Left lung (tissue), 10 donors: ENCODE measurements around the gene FOXB2. TPM values are rescaled to one million over a fixed set of nuclear protein-coding genes. Genes with fewer than 3 reads are reported as not detected.

ENCODE experiments used
- ATAC-seq: fragments of 200-7000 bp; cut with Tn5 transposase; one replicate; pipeline ENCODE4 v1.9.1; 2020; ENCODE audit warnings: moderate library complexity
- DNase-seq, 4 donors: peaks; one replicate each; pipeline ENCODE4 v3.0.0-alpha.2; 2013 to 2020
- H3K27ac ChIP-seq, 2 donors: fragments of 200-600 bp; sonication (generic) in 1 of 2; one replicate each; pipeline versions ENCODE4 v1.5.0 to v1.8.0; 2020 to 2021
- H3K27me3 ChIP-seq, 2 donors: fragments of 200-600 bp; sonication (generic) in 1 of 2; one replicate each; pipeline versions ENCODE4 v1.5.0 to v1.8.0; 2020 to 2021
- H3K36me3 ChIP-seq, 2 donors: fragments of 200-600 bp; sonication (generic) in 1 of 2; one replicate each; pipeline versions ENCODE4 v1.5.0 to v1.8.0; 2020 to 2021
- H3K4me1 ChIP-seq, 2 donors: fragments of 200-600 bp; one replicate each; pipeline ENCODE4 v1.8.0; 2021
- H3K4me3 ChIP-seq, 2 donors: fragments of 200-600 bp; sonication (generic) in 1 of 2; one replicate each; pipeline versions ENCODE4 v1.5.0 to v1.8.0; 2020 to 2021; ENCODE audit warnings: mild to moderate bottlenecking in 1 of 2
- H3K9me3 ChIP-seq, 2 donors: fragments of 200-600 bp; sonication (generic) in 1 of 2; one replicate each; pipeline versions ENCODE4 v1.5.0 to v1.8.0; 2020 to 2021
- CTCF ChIP-seq, 2 donors: fragments of 200-600 bp; sonication (generic) in 1 of 2; IDR thresholded peaks; one replicate each; pipeline versions ENCODE4 v1.5.0 to v1.8.0; 2021; ENCODE audit warnings: antibody characterized with exemption in 2 of 2
- intact Hi-C, 2 donors: fragments of 100-400 bp; cut with DNase I; formaldehyde crosslinking; loops; one replicate each; pipeline versions ENCODE4 v1.11.2 to v1.14.2; 2022
- polyA plus RNA-seq, 6 donors: library from polyadenylated mRNA; unstranded; fragments of 120-200 nt; gene quantifications; one replicate each; pipeline ENCODE4 v1.2.1, GENCODE V29; 2013; ENCODE audit not compliant: insufficient read length in 6 of 6
- total RNA-seq, 2 donors: library from RNA; stranded (reverse); fragmentation: NEBNext Ultra II Directional; extraction: Animal tissue kit (Norgen Biotek cat#: 25700); gene quantifications; one replicate each; pipeline ENCODE4 v1.2.1, GENCODE V29; 2021
- donor health status: DM: no; HTN: yes; CAD: no.
- donor health status: DM: no; HTN: no; CAD: no.

Gene FOXB2
- total and polyA plus RNA-seq, 8 donors, result not detected

- DNase-seq (no peak), ATAC-seq (no peak)
- no peaks in the 10 kb centered on the region for H3K36me3 ChIP-seq
- H3K27ac ChIP-seq, result no peak overlapping the region
- intact Hi-C loops, result no loop called here
- no peak for TF ChIP-seq CTCF (IDR thresholded peaks at IDR 0.05)
- no peaks in the 10 kb centered on the region for H3K9me3 ChIP-seq
- H3K4me1 ChIP-seq, result no peaks in the 10 kb centered on the region
- H3K27me3 ChIP-seq, result no peaks in the 10 kb centered on the region
- H3K4me3 ChIP-seq, result no peak overlapping the region
Observed at GRCh38 chr9:77063645-77064285, 44.3 kb downstream of the FOXB2 start.

- ATAC-seq, result no peak
- intact Hi-C loops, result no loop called here
- Histone ChIP-seq H3K27ac (no peak overlapping the region), H3K4me1 (no peaks in the 10 kb centered on the region), H3K27me3 (no peaks in the 10 kb centered on the region), H3K36me3 (no peaks in the 10 kb centered on the region), H3K9me3 (no peaks in the 10 kb centered on the region), H3K4me3 (no peak overlapping the region)
- DNase-seq, result no peak
- no peak for TF ChIP-seq CTCF (IDR thresholded peaks at IDR 0.05)
Observed at GRCh38 chr9:77066388-77066787, 46.9 kb downstream of the FOXB2 start.

Other genes with a start within 250 kb of the FOXB2 start
- gene PRUNE2, start 113.5 kb upstream of the FOXB2 start, total RNA-seq, result 10 to 100 TPM in 1 of 2 donors, 1 to 10 TPM in 1; 7.3 to 17.7 TPM
- 1 to 10 TPM; 2.0 to 4.3 (median 3.5) TPM for gene PRUNE2, start 113.5 kb upstream of the FOXB2 start, polyA plus RNA-seq
- 10 to 100 TPM; 30.6 to 36.1 TPM for gene VPS13A, start 157.9 kb downstream of the FOXB2 start, total RNA-seq
- gene VPS13A, start 157.9 kb downstream of the FOXB2 start, polyA plus RNA-seq, result 10 to 100 TPM; 19.7 to 31.5 (median 25.8) TPM